ENCODE measurements around the gene SORBS1.

The SORBS1 gene

DNA sequence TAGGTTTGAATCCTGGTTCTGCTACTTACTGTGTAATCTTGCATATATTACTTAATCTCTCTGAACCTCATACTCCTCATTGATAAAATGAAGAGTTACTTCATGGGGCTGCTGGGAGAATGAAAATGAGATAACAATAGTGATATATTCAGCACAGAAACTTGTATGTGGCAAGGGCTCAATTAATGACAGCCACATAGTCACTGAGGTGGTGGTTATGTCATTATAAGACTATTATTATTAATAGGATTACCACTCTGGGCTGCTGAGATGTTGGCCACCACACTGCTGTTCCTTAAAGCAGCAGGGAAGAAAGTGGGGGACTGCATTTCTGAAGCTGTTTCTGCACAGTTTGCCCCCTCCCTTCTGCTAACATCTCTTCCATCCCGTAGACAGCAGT, 170.0 kb downstream of the SORBS1 start:
- no peak for TF ChIP-seq CTCF (IDR thresholded peaks at IDR 0.05; ENCODE audit: low read depth, low read length)
- no peak for DNase-seq (ENCODE audit: low read depth in 2 of 2)
- H3K4me3 ChIP-seq (replicated peaks in 1 of 2; ENCODE audit: low read depth in 2 of 2, low read length in 2 of 2): no peak overlapping the region

- TF ChIP-seq CTCF (IDR thresholded peaks at IDR 0.05; ENCODE audit: low read depth, low read length): no peak
- H3K4me3 ChIP-seq (replicated peaks in 1 of 2; ENCODE audit: low read depth in 2 of 2, low read length in 2 of 2): no peak overlapping the region
- no peak for DNase-seq (ENCODE audit: low read depth in 2 of 2)
These were observed 171.2 kb downstream of the SORBS1 start for GRCh38 chr10:95389982-95390381.

- no peak for DNase-seq (ENCODE audit: low read depth in 2 of 2)
- H3K4me3 ChIP-seq (replicated peaks in 1 of 2; ENCODE audit: low read depth in 2 of 2, low read length in 2 of 2): no peak overlapping the region
- no peak for TF ChIP-seq CTCF (IDR thresholded peaks at IDR 0.05; ENCODE audit: low read depth, low read length)
These were observed 172.0 kb downstream of the SORBS1 start for GRCh38 chr10:95389176-95389575.

GRCh38 chr10:95388539-95388938, 172.6 kb downstream of the SORBS1 start:
- no peak for DNase-seq (ENCODE audit: low read depth in 2 of 2)
- no peak overlapping the region for H3K4me3 ChIP-seq (replicated peaks in 1 of 2; ENCODE audit: low read depth in 2 of 2, low read length in 2 of 2)
- TF ChIP-seq CTCF (IDR thresholded peaks at IDR 0.05; ENCODE audit: low read depth, low read length): no peak

DNA sequence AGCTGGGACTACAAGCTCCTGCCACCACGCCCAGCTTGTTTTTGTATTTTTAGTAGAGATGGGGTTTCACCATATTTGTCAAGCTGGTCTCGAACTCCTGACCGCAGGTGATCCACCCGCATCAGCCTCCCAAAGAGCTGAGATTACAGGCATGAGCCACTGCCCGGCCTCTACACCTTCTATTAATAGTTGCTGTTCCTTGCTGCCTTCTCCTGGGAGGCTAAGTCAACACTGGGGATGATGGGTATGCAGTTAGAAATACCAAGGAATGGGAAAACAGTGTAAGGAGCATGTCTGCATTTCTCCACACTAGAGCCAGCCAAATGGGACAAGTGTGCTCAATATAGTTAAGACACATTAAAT, 173.1 kb downstream of the SORBS1 start:
- H3K4me3 ChIP-seq (replicated peaks in 1 of 2; ENCODE audit: low read depth in 2 of 2, low read length in 2 of 2): no peak overlapping the region
- TF ChIP-seq CTCF (IDR thresholded peaks at IDR 0.05; ENCODE audit: low read depth, low read length): no peak
- DNase-seq (ENCODE audit: low read depth in 2 of 2): no peak

DNA sequence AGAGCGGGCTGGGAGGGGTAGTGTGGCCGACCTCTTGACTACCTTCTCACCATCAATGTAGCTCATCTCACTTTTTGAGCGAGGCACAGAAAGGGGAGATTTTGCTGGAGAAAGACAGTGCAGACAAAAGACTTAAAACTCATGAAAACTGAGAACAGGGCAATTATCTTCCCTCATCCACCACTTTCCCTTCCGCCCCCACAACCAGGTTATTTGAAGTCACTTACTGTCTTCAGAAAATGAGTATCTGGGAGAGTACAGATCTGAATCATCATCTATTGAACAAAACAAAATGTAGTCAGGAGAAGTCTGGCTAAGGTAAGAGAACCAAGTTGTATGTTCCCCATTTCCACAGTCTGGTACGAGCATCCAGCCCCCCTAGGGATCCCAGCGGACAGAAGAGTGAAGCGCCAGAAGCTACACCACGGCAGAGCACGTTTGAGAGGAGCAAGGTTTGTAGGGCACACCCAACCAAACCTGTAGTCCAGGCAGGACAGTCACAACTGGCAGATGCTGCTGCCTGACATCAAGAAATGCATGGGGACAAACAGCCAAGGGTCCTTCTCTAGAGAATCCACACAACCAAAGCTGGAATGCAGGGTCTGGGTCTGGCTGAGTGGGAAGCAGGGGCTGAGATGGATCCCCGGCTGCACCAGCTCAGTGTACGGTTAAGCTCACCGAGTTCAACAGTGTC, 177.0 kb downstream of the SORBS1 start:
- TF ChIP-seq CTCF (IDR thresholded peaks at IDR 0.05; ENCODE audit: low read depth, low read length): no peak
- H3K4me3 ChIP-seq (replicated peaks in 1 of 2; ENCODE audit: low read depth in 2 of 2, low read length in 2 of 2): no peak overlapping the region
- no peak for DNase-seq (ENCODE audit: low read depth in 2 of 2)

DNA sequence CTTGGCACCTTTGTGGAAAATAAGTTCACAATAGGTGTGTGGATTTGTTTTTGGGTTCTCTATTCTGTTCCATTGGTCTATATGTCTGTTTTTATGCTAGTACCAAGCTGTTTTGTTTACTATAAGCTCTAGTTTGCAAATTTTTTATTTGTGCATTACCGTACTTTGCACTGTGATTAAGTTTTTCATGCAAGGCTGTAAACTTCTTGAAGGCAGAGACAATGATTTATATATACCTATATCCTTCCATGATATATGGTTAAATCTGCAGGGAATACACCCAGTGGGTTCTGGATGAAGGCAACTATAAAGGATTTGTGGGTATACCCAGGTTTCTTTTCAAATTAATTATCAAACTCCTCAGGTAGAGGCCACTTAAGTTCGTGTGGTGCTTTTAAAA, 178.6 kb downstream of the SORBS1 start:
- DNase-seq (ENCODE audit: low read depth in 2 of 2): no peak
- no peak for TF ChIP-seq CTCF (IDR thresholded peaks at IDR 0.05; ENCODE audit: low read depth, low read length)
- H3K4me3 ChIP-seq (replicated peaks in 1 of 2; ENCODE audit: low read depth in 2 of 2, low read length in 2 of 2): no peak overlapping the region

All from cardiac fibroblast (primary cell).